IPS-18c (cell line): ENCODE results near the gene CFH.
"Not testable (repeated sequence)": the region's sequence is repeated elsewhere in the genome, so short reads cannot be mapped to it uniquely, and the experiment has no call there.

Source experiments
- H3K4me3 ChIP-seq: 2 replicates; pipeline ENCODE4 v1.7.0; 2013; ENCODE audit warnings: low read depth, mild to moderate bottlenecking, low read length, moderate library complexity; ENCODE audit not compliant: insufficient read depth
- H3K9me3 ChIP-seq: one replicate; pipeline ENCODE4 v1.6.1; 2013; ENCODE audit warnings: mild to moderate bottlenecking, low read length, moderate library complexity; ENCODE audit not compliant: control insufficient read depth, insufficient read depth

Gene CFH

DNA sequence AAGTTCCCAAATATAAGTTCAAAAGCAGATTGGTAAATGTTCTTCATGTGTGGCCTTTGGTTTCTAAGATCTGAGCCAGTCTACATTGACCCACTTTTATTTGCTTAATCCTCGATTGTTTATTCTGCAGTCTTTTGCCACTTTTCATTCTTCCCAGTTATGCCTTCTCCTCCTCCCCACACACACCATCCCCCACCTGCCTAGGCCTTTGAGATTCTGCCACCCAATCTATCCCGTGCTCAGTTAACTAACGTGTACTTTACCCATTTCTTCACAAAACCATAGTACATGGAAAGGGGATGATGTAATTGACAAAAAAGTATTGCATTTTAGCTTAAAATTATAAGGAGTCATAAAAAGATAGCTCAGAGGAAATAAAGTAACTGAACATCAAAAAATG is 3.7 kb downstream of the CFH start:
- Histone ChIP-seq H3K4me3 (no peak overlapping the region), H3K9me3 (no peaks in the 10 kb centered on the region)

DNA sequence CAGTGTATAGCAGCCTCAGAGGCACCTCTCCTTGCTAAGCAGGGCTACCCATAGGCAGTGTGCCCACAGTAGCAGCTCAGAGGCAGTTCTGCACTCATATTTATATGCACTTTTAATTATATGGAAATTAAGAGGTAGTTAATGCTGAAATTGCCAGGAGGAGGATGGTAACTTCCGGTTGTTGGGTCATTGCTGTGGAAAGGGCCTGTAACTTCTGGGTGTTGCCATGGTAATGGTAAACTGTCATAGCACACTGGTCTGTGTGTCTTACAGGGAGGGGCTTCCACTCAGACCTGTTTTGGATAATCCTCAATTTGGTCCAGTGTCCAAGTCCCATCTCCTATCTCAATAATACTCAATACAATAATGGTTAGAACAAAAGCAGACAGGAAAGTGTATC is 7.6 kb downstream of the CFH start:
- no peak overlapping the region for H3K4me3 ChIP-seq
- H3K9me3 ChIP-seq: no peaks in the 10 kb centered on the region

DNA sequence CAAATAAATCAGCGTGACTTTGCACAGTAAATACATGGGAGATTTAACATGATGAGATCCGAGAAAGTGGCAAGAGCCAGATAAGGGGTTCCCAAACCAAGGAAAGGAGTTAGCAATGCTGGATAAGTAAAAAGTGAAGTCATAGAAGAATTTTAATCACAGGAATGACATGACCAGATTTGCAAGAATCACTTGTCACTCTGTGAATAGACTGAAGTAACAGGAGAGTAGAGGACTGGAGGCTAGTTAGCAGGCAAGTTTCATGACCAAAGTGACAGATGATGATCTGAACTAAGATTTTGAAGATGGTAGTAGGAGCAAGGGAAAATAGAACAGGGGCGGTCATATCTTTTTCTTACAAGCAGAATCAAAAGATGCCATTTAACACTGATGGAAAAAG is 8.4 kb downstream of the CFH start:
- Histone ChIP-seq H3K9me3 (no peaks in the 10 kb centered on the region), H3K4me3 (no peak overlapping the region)

DNA sequence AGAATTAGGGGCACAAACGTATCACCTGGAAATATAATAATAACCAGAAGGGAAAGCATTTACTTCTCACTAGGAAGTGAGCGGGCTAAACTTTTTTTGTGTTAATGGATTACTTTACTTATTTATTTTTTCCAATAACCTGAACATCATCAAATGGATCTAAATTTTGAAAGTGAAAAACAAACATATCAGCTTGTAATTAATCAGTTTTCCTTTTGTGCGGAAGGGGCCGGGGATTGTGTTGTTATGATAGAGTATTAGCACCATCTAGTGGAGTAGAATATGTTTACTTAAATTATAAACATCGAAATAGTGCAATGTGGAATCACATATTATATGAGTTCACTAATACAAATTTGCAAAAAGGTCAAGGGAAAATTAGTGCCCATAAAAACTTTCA is 9.0 kb downstream of the CFH start:
- no peak overlapping the region for H3K4me3 ChIP-seq

DNA sequence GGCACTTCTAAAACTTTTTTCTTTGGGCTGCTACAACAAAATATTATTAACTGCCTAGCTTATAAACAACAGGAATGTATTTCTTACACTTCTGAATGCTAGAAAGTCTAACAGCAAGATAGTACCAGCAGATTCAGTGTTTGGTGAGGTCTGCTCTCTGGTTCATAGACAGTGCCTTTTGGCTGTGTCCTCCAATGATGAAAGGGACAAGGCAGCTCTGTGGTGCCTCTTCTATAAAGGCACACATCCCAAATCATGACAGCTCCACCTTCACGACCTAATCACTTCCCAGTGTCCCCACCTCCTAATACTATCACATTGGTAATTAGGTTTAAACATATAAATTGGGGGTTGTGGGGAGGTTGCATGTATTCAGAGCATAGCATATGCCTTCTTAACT is 9.5 kb downstream of the CFH start:
- H3K9me3 ChIP-seq: no peaks in the 10 kb centered on the region

More for the DNA sequence above, 9.0 kb downstream of the CFH start:
- no peaks in the 10 kb centered on the region for H3K9me3 ChIP-seq

DNA sequence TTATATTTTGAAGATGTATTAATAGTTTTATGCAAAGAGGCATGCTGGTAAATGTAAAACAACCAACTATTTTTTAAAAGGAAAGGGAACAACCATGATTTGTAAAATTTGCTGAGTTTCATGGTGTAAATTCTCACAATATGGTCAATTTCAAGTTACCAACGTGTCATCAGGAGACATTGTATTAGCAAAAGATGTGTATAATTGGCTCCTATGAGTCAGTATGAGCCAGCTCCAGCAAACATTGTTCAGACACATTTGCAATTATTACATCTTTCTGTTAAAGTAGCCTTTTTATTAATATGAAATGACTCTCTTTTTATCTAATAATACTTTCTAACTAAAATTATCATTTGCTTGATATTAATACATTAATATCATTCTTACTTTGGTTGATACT is 15.3 kb downstream of the CFH start:
- H3K9me3 ChIP-seq: no peaks in the 10 kb centered on the region
- no peak overlapping the region for H3K4me3 ChIP-seq

More for the DNA sequence above, 9.5 kb downstream of the CFH start:
- no peak overlapping the region for H3K4me3 ChIP-seq

DNA sequence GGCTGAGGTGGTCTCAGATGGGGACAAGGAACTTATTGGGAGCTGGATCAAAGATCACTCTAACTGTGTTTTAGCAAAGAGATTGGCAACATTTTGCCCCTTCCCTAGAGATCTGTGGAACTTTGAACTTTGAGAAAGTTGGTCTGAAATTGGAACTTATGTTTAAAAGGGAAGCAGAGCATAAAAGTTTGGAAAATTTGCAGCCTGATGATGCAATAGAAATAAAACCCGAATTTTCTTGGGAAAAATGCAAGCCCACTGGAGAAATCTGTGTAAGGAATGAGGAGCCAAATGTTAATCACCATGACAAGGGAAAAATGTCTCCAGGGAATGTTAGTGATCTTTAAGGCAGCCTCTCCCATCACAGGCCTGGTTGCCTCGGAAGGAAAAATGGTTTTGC is 17.2 kb downstream of the CFH start:
- Histone ChIP-seq H3K9me3 (no peaks in the 10 kb centered on the region), H3K4me3 (no peak overlapping the region)

DNA sequence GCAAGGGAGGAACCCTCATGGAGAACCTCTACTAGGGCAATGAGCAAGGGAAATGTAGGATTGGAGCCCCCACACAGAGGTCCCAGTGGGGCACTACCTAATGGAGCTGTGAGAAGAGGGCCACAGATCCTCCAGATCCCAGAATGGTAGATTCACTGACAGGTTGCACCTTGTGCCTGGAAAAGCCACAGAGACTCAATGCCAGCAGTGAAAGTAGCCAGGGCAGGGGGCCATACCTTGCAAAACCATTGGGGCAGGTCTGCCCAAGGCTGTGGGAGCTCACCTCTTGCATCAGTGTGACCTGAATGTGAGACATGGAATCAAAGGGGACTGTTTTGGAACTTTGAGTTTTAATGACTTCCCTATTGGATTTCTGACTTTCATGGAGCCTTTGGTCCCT is 17.9 kb downstream of the CFH start:
- H3K9me3 ChIP-seq: no peaks in the 10 kb centered on the region
- H3K4me3 ChIP-seq: no peak overlapping the region

DNA sequence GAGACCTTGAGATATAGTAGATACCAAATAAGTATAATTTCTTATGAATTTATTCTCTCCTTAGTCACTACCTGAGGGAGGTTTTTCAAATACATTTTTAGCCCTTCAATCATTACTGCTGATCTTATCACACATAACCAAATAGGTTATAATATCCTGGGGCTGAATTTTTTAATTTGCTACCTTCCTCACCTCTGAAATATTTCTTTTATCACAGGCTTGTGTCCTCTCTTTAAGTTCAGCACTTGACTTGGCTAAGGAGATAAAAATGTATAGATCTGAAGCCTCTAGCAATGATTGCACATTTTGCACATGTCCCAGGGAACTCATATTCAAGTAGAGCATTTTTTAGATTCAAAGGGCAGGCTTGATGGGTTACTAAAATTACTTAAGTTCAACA is 23.1 kb downstream of the CFH start:
- no peaks in the 10 kb centered on the region for H3K9me3 ChIP-seq
- H3K4me3 ChIP-seq: no peak overlapping the region

DNA sequence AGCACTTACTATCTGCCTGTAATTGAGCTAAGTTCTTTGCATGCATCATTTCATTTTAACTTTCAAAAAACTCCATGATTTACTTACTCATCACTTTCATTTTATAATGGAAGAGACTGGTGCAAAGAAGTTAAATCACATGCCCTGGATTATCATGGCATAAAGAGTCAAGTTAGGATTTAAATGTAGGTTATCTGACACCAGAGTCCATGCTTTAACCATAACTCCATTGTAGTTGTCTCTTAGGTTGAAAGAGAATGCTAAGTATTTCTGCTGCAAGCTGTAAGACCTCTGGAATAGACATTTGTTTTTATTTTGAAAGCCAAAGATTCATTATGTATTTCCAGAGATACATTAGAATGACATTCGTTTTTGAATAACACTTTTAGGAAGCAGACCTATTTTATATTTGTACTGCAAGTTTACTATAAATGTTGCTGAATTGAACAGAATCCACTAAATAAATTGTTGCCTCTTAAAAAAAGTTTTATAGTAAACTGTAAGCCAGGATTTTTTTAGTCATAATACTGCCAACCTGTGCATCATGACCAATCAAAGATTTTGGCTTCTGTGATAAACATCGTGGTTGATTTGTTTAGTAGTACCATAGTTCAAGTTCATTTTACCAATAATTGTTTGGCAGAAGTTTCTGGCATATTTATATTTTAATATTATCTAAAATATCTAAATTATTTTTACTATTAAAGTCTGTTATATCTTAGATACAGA is 26.1 kb downstream of the CFH start:
- no peaks in the 10 kb centered on the region for H3K9me3 ChIP-seq
- no peak overlapping the region for H3K4me3 ChIP-seq

DNA sequence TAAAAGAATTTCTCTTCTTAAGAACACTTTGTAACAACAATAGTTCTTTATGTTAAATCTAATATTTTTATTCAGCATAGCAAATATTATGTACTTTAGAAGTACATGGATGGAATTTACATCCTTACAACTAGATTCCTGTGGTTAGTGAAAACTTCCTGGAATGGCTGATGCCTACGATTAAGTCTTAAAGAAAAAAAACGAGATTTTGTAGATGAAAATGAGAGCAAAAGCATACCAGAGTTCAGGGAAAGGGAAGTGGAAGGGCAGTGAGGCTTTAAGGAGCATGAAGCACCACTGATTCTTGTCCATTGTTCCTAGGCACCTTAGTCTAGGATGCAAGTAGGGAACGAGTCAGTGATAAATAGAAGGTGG is 26.7 kb downstream of the CFH start:
- Histone ChIP-seq H3K9me3 (no peaks in the 10 kb centered on the region), H3K4me3 (no peak overlapping the region)

DNA sequence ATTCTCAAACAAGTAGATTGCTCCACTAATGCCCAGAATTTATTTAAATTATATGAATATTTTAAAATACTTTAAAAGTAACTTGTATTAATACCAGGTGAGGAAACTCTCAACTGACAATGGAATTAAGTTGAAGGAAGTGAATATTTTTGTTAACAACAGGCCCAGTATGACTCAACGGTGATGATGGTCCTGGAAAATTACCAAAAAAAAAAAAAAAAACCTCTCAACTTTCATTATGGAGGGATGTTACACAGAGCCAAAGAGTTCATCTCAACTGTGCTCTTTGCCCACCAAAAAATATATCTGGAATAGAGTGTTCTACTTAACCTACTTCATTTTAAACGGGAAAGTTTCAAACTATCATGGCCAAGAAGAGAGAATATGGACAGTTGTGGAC is 28.3 kb downstream of the CFH start:
- no peak overlapping the region for H3K4me3 ChIP-seq
- no peaks in the 10 kb centered on the region for H3K9me3 ChIP-seq

DNA sequence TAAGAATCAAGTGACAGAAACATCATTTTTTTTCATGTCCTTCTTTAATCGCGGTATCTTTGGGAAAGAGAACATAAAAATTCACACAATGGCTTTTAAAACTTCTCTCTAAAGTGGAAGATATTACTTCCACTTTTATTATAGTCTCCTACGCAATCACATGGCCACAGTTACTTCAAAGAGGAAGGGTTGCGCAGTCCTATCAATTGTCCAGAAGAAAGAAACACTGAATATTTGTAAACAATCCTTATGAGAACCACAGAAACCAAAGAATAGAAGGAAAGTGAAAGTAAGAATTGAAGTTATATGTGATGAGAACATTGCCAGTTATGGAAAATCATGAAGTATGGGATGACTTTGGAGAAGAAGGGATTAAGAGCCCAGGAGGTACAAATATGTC is 32.6 kb downstream of the CFH start:
- Histone ChIP-seq H3K4me3 (no peak overlapping the region), H3K9me3 (no peaks in the 10 kb centered on the region)

DNA sequence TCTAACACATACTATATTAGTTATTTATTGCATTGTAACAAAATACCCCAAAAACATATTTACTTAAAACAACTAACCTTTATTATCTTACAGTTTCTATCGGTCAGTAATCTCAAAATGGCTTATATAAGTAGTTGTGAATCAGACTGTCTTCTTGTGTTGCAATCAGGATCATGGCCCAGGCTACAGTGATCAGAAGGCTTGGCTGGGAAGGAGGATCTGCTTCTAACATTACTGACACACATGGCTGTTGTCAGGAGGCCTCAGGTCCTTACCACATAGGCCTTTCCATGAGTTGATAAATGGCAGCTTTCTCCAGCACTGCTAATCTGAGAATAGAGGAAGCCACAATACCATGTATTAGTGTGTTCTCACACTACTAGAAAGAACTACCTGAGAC is 33.7 kb downstream of the CFH start:
- no peak overlapping the region for H3K4me3 ChIP-seq
- H3K9me3 ChIP-seq: no peaks in the 10 kb centered on the region

DNA sequence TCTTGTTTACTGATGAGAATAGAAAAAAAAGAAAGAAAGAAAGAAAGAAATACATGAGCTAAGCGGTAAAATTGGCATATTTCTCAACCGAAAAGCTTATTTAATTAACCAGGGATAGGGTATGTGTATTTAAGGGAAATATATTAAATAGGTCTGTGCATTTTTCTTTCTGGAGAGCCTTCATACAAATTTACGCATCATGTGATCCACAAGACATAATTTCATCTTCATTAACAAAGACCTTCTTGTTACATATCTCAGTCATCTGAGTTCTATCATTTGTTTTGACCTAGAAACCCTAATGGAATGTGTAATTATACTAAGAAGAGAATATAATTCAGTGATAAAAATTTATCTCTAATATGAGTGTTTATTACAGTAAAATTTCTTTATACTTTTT is 37.2 kb downstream of the CFH start:
- H3K9me3 ChIP-seq: no peaks in the 10 kb centered on the region
- H3K4me3 ChIP-seq: no peak overlapping the region

DNA sequence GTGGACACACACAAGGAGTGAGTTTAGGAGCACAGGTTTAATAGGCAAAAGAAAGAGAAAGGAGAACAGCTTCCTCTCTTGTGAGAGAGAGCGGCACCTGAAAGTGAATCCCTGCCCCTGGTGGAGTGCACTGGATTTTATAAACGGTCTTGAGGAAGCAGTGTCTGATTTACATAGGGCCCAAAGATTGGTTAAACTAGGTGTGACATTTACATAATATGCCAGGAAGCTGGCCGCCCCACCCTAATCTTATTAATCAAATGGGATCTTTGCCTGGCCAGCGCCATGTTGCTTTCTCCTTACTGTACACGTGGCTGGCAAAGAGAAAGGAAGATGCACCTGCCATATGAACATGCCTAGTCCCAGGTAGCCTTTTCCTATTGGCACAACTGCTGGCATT is 38.7 kb downstream of the CFH start:
- Histone ChIP-seq H3K9me3 (no peaks in the 10 kb centered on the region), H3K4me3 (no peak overlapping the region)

DNA sequence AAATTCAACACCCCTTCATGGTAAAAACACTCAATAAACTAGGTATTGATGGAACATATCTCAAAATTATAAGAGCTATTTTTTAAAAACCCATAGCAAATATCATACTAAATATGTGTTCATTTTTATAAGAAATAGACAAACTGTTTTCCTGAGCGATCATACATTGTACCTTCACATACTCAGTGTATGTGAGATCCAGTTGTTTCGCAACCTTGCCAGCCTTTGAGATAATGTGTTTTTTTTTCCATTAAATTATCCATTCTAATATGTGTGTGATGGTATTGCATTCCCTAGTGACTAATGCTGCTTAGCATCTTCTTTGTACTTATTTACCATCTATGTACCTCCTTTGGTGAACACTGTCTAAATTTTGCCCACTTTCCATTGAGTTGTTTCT is 47.1 kb downstream of the CFH start:
- Histone ChIP-seq H3K4me3 (no peak overlapping the region), H3K9me3 (no peaks in the 10 kb centered on the region)

DNA sequence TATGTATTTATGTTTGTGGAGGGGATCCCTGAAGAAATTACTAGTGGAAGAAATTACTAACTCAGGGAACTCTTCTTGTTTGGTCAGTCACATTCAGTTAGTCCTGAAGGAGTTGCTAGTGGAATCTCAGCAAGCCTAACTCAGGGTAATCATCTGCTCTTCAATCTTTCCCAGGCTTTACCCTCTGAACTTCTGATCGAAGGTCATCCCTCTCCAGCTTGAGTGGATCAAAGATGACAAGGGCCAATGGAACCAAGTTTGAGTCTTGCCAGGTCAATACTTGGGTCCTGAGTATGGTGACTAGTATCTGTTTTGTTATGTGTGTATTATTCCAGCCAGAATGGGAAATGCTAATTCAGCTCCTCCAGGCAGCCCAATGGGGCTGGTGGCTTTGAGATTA is 49.3 kb downstream of the CFH start:
- H3K9me3 ChIP-seq: no peaks in the 10 kb centered on the region
- H3K4me3 ChIP-seq: no peak overlapping the region

DNA sequence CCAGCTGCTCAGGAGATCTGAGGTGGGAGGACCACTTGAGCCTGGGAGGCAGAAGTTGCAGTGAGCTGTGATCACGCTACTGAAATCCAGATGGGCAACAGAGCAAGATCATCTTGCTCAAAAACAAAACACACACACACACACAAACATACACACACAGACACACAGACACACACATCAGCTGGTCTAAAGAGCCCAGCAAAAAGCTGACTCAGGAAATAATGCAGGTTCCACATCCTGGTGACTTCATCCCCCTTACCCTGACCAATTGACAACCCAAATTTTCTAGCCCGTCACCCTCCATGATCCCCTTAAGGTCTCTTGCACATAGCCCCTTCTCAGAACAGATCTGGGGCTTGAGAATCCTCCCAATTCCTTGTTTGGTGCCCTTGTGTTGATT is 58.0 kb downstream of the CFH start:
- H3K4me3 ChIP-seq, H3K9me3 ChIP-seq: not testable (repeated sequence)
